SK-N-MC (cell line): ENCODE data around the gene RHBDD2.

Experiments used
- FOXP2 ChIP-seq: optimal IDR thresholded peaks from 2 replicates; pipeline ENCODE3; 2011; ENCODE audit warnings: mild to moderate bottlenecking, moderate library complexity; ENCODE audit not compliant: insufficient read depth; ENCODE audit errors: extremely low read length, control extremely low read depth
- POLR2AphosphoS5 ChIP-seq: IDR thresholded peaks from 2 replicates; pipeline ENCODE4 v1.6.1; 2012; ENCODE audit warnings: mild to moderate bottlenecking, low read depth, low read length, borderline replicate concordance

DNA sequence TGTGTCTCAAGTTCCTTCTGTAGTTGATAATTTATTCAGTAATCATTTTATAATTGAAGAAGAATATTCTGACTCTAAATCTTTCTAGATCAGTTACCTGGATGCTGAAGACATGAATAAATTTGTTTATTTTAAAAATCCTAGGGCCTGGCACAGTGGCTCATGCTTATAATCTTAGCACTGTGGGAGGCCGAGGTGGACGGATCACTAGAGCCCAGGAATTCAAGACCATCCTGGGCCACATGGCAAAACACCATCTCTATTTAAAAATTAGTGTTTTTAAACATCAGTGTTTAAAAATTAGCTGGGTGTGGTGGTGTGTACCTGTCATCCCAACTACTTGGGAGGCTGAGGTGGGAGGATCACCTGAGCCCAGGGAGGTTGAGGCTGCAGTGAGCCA lies 45.4 kb downstream of the RHBDD2 start:
- TF ChIP-seq POLR2AphosphoS5 (no peak), FOXP2 (no peak)
